ENCODE data around the gene CWH43.

GRCh38 chr4:49044270-49044669 lies 58.2 kb downstream of the CWH43 start:
- no peak for TF ChIP-seq PCBP2 (IDR thresholded peaks at IDR 0.05; ENCODE audit: low read depth, low read length, poor library complexity, severe bottlenecking)
- no peak for TF ChIP-seq POLR2H (tag; IDR thresholded peaks at IDR 0.05; ENCODE audit: low read depth)
